ENCODE results near the gene ASTN2.

The ASTN2 gene

GRCh38 chr9:116720111-116720510, 694.7 kb downstream of the ASTN2 start:
- Histone ChIP-seq H3K27ac (no peak overlapping the region), H3K4me3 (no peak overlapping the region)
- TF ChIP-seq CTCF (IDR thresholded peaks at IDR 0.05) = no peak
- DNase-seq (ENCODE audit: low spot score) = no peak

GRCh38 chr9:116718111-116718510, 696.7 kb downstream of the ASTN2 start:
- no peak overlapping the region for H3K27ac ChIP-seq
- no peak overlapping the region for H3K4me3 ChIP-seq
- DNase-seq (ENCODE audit: low spot score) = no peak
- TF ChIP-seq CTCF (IDR thresholded peaks at IDR 0.05) = no peak

- Histone ChIP-seq H3K4me3 (no peak overlapping the region), H3K27ac (no peak overlapping the region)
- no peak for TF ChIP-seq CTCF (IDR thresholded peaks at IDR 0.05)
- DNase-seq (ENCODE audit: low spot score) = no peak
Measured at GRCh38 chr9:116717150-116717549, 697.7 kb downstream of the ASTN2 start.

- H3K4me3 ChIP-seq = no peak overlapping the region
- no peak overlapping the region for H3K27ac ChIP-seq
- no peak for DNase-seq (ENCODE audit: low spot score)
- TF ChIP-seq CTCF (IDR thresholded peaks at IDR 0.05) = no peak
Measured at GRCh38 chr9:116716438-116716837, 698.4 kb downstream of the ASTN2 start.

- no peak for TF ChIP-seq CTCF (IDR thresholded peaks at IDR 0.05)
- DNase-seq (ENCODE audit: low spot score) = no peak
- Histone ChIP-seq H3K27ac (no peak overlapping the region), H3K4me3 (no peak overlapping the region)
Measured at GRCh38 chr9:116715751-116716150, 699.1 kb downstream of the ASTN2 start.

GRCh38 chr9:116713271-116713670, 701.6 kb downstream of the ASTN2 start:
- TF ChIP-seq CTCF (IDR thresholded peaks at IDR 0.05) = no peak
- no peak overlapping the region for H3K27ac ChIP-seq
- DNase-seq (ENCODE audit: low spot score) = no peak
- no peak overlapping the region for H3K4me3 ChIP-seq

GRCh38 chr9:116712781-116713180, 702.1 kb downstream of the ASTN2 start:
- TF ChIP-seq CTCF (IDR thresholded peaks at IDR 0.05) = no peak
- Histone ChIP-seq H3K4me3 (no peak overlapping the region), H3K27ac (no peak overlapping the region)
- no peak for DNase-seq (ENCODE audit: low spot score)
